HepG2 (cell line): ENCODE results near the gene TOPORS. TPM values are rescaled to one million over a fixed set of nuclear protein-coding genes. Genes with fewer than 3 reads are reported as not detected.

Experiments
- ARNT ChIP-seq: fragments of 450-650 bp; IDR thresholded peaks from 2 replicates; pipeline ENCODE4 v1.6.1; 2017
- FLYWCH1 ChIP-seq: sonication (generic); formaldehyde crosslinking; IDR thresholded peaks from 2 replicates; pipeline ENCODE4 v1.8.1; 2023; ENCODE audit warnings: mild to moderate bottlenecking, missing genetic modification reagents
- GPN1 ChIP-seq: sonication (generic); formaldehyde crosslinking; IDR thresholded peaks from 2 replicates; pipeline ENCODE4 v1.5.1; 2020; ENCODE audit warnings: missing genetic modification reagents, borderline replicate concordance
- HIVEP1 ChIP-seq: sonication (generic); formaldehyde crosslinking; IDR thresholded peaks from 2 replicates; pipeline ENCODE4 v1.4.0; 2020; ENCODE audit warnings: mild to moderate bottlenecking, missing genetic modification reagents
- IRF1 ChIP-seq: sonication (generic); formaldehyde crosslinking; IDR thresholded peaks from 2 replicates; pipeline ENCODE4 v1.4.0; 2020; ENCODE audit warnings: low read depth, mild to moderate bottlenecking, missing genetic modification reagents
- ISX ChIP-seq: sonication (generic); formaldehyde crosslinking; conservative IDR thresholded peaks from 2 replicates; pipeline ENCODE4 v1.5.0; 2020; ENCODE audit warnings: missing genetic modification reagents
- MTERF4 ChIP-seq: sonication (generic); formaldehyde crosslinking; IDR thresholded peaks from 2 replicates; pipeline ENCODE4 v1.8.0; 2023; ENCODE audit warnings: mild to moderate bottlenecking, missing genetic modification reagents
- SMAD9 ChIP-seq: sonication (generic); formaldehyde crosslinking; IDR thresholded peaks from 2 replicates; pipeline ENCODE4 v1.5.1; 2020; ENCODE audit warnings: mild to moderate bottlenecking, missing genetic modification reagents
- SMYD3 ChIP-seq: sonication (generic); formaldehyde crosslinking; IDR thresholded peaks from 2 replicates; pipeline ENCODE4 v1.8.1; 2023; ENCODE audit warnings: mild to moderate bottlenecking, missing genetic modification reagents
- SP4 ChIP-seq: sonication (generic); formaldehyde crosslinking; IDR thresholded peaks from 2 replicates; pipeline ENCODE4 v1.8.1; 2023; ENCODE audit warnings: mild to moderate bottlenecking, missing genetic modification reagents
- TCF7 ChIP-seq: sonication (generic); IDR thresholded peaks from 2 replicates; pipeline ENCODE4 v1.6.1; 2016; ENCODE audit warnings: antibody characterized with exemption, low read depth
- THAP9 ChIP-seq: sonication (generic); formaldehyde crosslinking; IDR thresholded peaks from 2 replicates; pipeline ENCODE4; 2020; ENCODE audit warnings: missing genetic modification reagents, mild to moderate bottlenecking, borderline replicate concordance
- ZBTB37 ChIP-seq: sonication (generic); formaldehyde crosslinking; IDR thresholded peaks from 2 replicates; pipeline ENCODE4 v1.4.0; 2020; ENCODE audit warnings: mild to moderate bottlenecking, missing genetic modification reagents
- ZFP37 ChIP-seq: sonication (generic); formaldehyde crosslinking; IDR thresholded peaks from 2 replicates; pipeline ENCODE4 v1.4.0; 2020; ENCODE audit warnings: missing genetic modification reagents, borderline replicate concordance
- ZFP62 ChIP-seq: sonication (generic); formaldehyde crosslinking; IDR thresholded peaks from 2 replicates; pipeline ENCODE4 v1.4.0; 2020; ENCODE audit warnings: missing genetic modification reagents
- ZNF468 ChIP-seq: sonication (generic); formaldehyde crosslinking; IDR thresholded peaks from 2 replicates; pipeline ENCODE4 v1.8.0; 2022; ENCODE audit warnings: mild to moderate bottlenecking, moderate library complexity, missing genetic modification reagents
- ZNF670 ChIP-seq: sonication (generic); formaldehyde crosslinking; IDR thresholded peaks from 2 replicates; pipeline ENCODE4 v1.8.0; 2022; ENCODE audit warnings: mild to moderate bottlenecking, missing genetic modification reagents, borderline replicate concordance
- ZSCAN20 ChIP-seq: sonication (generic); formaldehyde crosslinking; IDR thresholded peaks from 2 replicates; pipeline ENCODE4 v1.4.0; 2020; ENCODE audit warnings: missing genetic modification reagents, mild to moderate bottlenecking, borderline replicate concordance
- polyA plus RNA-seq, 8 experiments: library from polyadenylated mRNA; depleted of rRNA in 3 of 8; stranded (reverse) in 7 of 8; unstranded in 1 of 8; fragments of >200 nt; fragmentation: Illumina TruSeq in 4 of 8; extraction: Trizol in 4 of 8; gene quantifications; 2 replicates each; pipeline versions ENCODE4 v1.2.1 to v1.2.3, GENCODE V29; 2011 to 2016; ENCODE audit warnings: low read depth in 4 of 8, missing spikeins in 1 of 8, mixed read lengths in 1 of 8; ENCODE audit not compliant: insufficient read depth in 1 of 8
- total RNA-seq, 5 experiments: library from RNA; depleted of rRNA; stranded (reverse); fragments of >200 nt; fragmentation: Illumina TruSeq; extraction: Trizol; gene quantifications; 2 replicates each; pipeline ENCODE4 v1.2.3, GENCODE V29; 2016; ENCODE audit warnings: low read depth in 1 of 5
- TF ChIP-seq, protein P1 (sequence below): sonication (generic); formaldehyde crosslinking; IDR thresholded peaks from 2 replicates; pipeline ENCODE4 v1.4.0; 2020; ENCODE audit warnings: missing genetic modification reagents
- TF ChIP-seq, protein P2 (sequence below): sonication (generic); formaldehyde crosslinking; IDR thresholded peaks from 2 replicates; pipeline ENCODE4 v1.5.0; 2020; ENCODE audit warnings: missing genetic modification reagents, mild to moderate bottlenecking, borderline replicate concordance

The TOPORS gene
- total and polyA plus RNA-seq, 2 of the 13 experiments (the other 11 are each of a cell fraction or from before 2014, with no cell fraction given), result 6.8 to 19.6 TPM

GRCh38 chr9:32572900-32573523 is 20.6 kb upstream of the TOPORS start, which contains the start of gene NDUFB6 (continued):
- TF ChIP-seq THAP9 (CRISPR knock-in tag) (peak; percentile 64; the same call in 1 of the 2 replicates), SP4 (CRISPR knock-in tag) (peak; percentile 76), ZSCAN20 (CRISPR knock-in tag) (no peak), SMAD9 (CRISPR knock-in tag) (no peak), HIVEP1 (CRISPR knock-in tag) (peak; percentile 50), ZNF468 (CRISPR knock-in tag) (no peak), MTERF4 (CRISPR knock-in tag) (0 out of 2 replicates have a peak, but pooled peaks have one; percentile 63), ISX (CRISPR knock-in tag) (no peak), IRF1 (no peak), ZBTB37 (no peak), ZFP37 (CRISPR knock-in tag) (no peak), GPN1 (CRISPR knock-in tag) (no peak), TCF7 (no peak), SMYD3 (CRISPR knock-in tag) (no peak), ZFP62 (CRISPR knock-in tag) (no peak), ARNT (no peak), ZNF670 (no peak), FLYWCH1 (CRISPR knock-in tag) (no peak)
- TF ChIP-seq, protein P1, sequence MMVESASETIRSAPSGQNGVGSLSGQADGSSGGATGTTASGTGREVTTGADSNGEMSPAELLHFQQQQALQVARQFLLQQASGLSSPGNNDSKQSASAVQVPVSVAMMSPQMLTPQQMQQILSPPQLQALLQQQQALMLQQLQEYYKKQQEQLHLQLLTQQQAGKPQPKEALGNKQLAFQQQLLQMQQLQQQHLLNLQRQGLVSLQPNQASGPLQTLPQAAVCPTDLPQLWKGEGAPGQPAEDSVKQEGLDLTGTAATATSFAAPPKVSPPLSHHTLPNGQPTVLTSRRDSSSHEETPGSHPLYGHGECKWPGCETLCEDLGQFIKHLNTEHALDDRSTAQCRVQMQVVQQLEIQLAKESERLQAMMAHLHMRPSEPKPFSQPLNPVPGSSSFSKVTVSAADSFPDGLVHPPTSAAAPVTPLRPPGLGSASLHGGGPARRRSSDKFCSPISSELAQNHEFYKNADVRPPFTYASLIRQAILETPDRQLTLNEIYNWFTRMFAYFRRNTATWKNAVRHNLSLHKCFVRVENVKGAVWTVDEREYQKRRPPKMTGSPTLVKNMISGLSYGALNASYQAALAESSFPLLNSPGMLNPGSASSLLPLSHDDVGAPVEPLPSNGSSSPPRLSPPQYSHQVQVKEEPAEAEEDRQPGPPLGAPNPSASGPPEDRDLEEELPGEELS (CRISPR knock-in tag), result peak; percentile 52; the same call in 1 of the 2 replicates
- TF ChIP-seq, protein P2, sequence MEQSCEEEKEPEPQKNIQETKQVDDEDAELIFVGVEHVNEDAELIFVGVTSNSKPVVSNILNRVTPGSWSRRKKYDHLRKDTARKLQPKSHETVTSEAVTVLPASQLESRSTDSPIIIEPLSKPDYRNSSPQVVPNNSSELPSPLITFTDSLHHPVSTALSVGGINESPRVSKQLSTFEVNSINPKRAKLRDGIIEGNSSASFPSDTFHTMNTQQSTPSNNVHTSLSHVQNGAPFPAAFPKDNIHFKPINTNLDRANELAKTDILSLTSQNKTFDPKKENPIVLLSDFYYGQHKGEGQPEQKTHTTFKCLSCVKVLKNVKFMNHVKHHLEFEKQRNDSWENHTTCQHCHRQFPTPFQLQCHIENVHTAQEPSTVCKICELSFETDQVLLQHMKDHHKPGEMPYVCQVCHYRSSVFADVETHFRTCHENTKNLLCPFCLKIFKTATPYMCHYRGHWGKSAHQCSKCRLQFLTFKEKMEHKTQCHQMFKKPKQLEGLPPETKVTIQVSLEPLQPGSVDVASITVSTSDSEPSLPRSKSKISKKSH, result peak; percentile 69; the same call in 1 of the 2 replicates
